HEK293 (cell line): ENCODE results near the gene LRRC70.

Source experiments
- EGR2 ChIP-seq: fragments of 450-650 bp; formaldehyde crosslinking; IDR thresholded peaks from 2 replicates; pipeline ENCODE4 v1.5.1; 2016; ENCODE audit warnings: low read depth, missing biosample characterization, missing genetic modification characterization
- HOXA7 ChIP-seq: sonication (generic); formaldehyde crosslinking; IDR thresholded peaks from 2 replicates; pipeline ENCODE4 v1.8.1; 2022; ENCODE audit warnings: missing genetic modification reagents, borderline replicate concordance
- ZIC2 ChIP-seq: fragments of 450-650 bp; formaldehyde crosslinking; IDR thresholded peaks from 2 replicates; pipeline ENCODE4 v1.5.1; 2016; ENCODE audit warnings: missing biosample characterization, missing genetic modification characterization
- ZNF121 ChIP-seq: fragments of 450-650 bp; formaldehyde crosslinking; IDR thresholded peaks from 2 replicates; pipeline ENCODE4 v1.5.1; 2016; ENCODE audit warnings: missing biosample characterization, missing genetic modification characterization
- ZNF223 ChIP-seq: fragments of 450-650 bp; formaldehyde crosslinking; IDR thresholded peaks from 2 replicates; pipeline ENCODE4 v1.5.1; 2016; ENCODE audit warnings: missing biosample characterization, missing genetic modification characterization
- ZNF555 ChIP-seq: fragments of 450-650 bp; formaldehyde crosslinking; conservative IDR thresholded peaks from 2 replicates; pipeline ENCODE4 v1.5.1; 2017; ENCODE audit warnings: missing biosample characterization, mild to moderate bottlenecking, missing genetic modification characterization, inconsistent platforms
- ZNF624 ChIP-seq: fragments of 450-650 bp; formaldehyde crosslinking; IDR thresholded peaks from 2 replicates; pipeline ENCODE4 v1.5.1; 2017; ENCODE audit warnings: missing biosample characterization, missing genetic modification characterization

The LRRC70 gene

GRCh38 chr5:62627901-62628300, 49.3 kb downstream of the LRRC70 start (continued):
- TF ChIP-seq ZIC2 (tag by site-specific recombination), result no peak
- TF ChIP-seq ZNF121 (tag by site-specific recombination), result no peak
- TF ChIP-seq ZNF223, result no peak
- TF ChIP-seq ZNF624, result no peak
- TF ChIP-seq ZNF555 (tag by site-specific recombination), result no peak
- TF ChIP-seq HOXA7 (CRISPR knock-in tag), result no peak
- TF ChIP-seq EGR2 (tag by site-specific recombination), result no peak
